H9 (cell line): ENCODE data around the gene OSBPL10. TPM values are rescaled to one million over a fixed set of nuclear protein-coding genes. Genes with fewer than 3 reads are reported as not detected.
A peak's percentile ranks its signal among the peaks of the same experiment; 100 is the strongest.

Source experiments
- DNase-seq: peaks from one replicate; pipeline ENCODE4 v3.0.0-alpha.2; 2017
- H2AFZ ChIP-seq: one replicate; pipeline ENCODE4 v1.6.1; 2013; ENCODE audit warnings: mild to moderate bottlenecking, low read length, control low read depth, moderate library complexity
- H2AK5ac ChIP-seq: 2 replicates; pipeline ENCODE4 v1.6.1; 2013; ENCODE audit warnings: low read length, control low read depth, mixed read lengths; ENCODE audit not compliant: insufficient read length
- H2BK120ac ChIP-seq: one replicate; pipeline ENCODE4 v1.6.1; 2013; ENCODE audit warnings: low read depth, mild to moderate bottlenecking, low read length, control low read depth, inconsistent platforms; ENCODE audit not compliant: poor library complexity, severe bottlenecking
- H2BK12ac ChIP-seq: 2 replicates; pipeline ENCODE4 v1.6.1; 2013; ENCODE audit warnings: low read length, control low read depth, mixed read lengths, low read depth; ENCODE audit not compliant: insufficient read length
- H2BK15ac ChIP-seq: 2 replicates; pipeline ENCODE4 v1.6.1; 2013; ENCODE audit warnings: low read depth, low read length, control low read depth
- H2BK20ac ChIP-seq: one replicate; pipeline ENCODE4 v1.6.1; 2013; ENCODE audit warnings: low read depth, mild to moderate bottlenecking, low read length, control low read depth, inconsistent platforms; ENCODE audit not compliant: poor library complexity, severe bottlenecking
- H2BK5ac ChIP-seq: 2 replicates; pipeline ENCODE4 v1.6.1; 2013; ENCODE audit warnings: low read length, control low read depth, mixed read lengths; ENCODE audit not compliant: insufficient read length
- H3K14ac ChIP-seq: 2 replicates; pipeline ENCODE4 v1.6.1; 2013; ENCODE audit warnings: low read length, control low read depth; ENCODE audit not compliant: insufficient read depth
- H3K18ac ChIP-seq: 2 replicates; pipeline ENCODE4 v1.6.1; 2013; ENCODE audit warnings: low read depth, mild to moderate bottlenecking, mixed read lengths, low read length, control low read depth; ENCODE audit not compliant: insufficient read length
- H3K23ac ChIP-seq: 2 replicates; pipeline ENCODE4 v1.6.1; 2013; ENCODE audit warnings: low read length, control low read depth, mixed read lengths, low read depth; ENCODE audit not compliant: insufficient read length
- H3K23me2 ChIP-seq: 2 replicates; pipeline ENCODE4 v1.6.1; 2013; ENCODE audit warnings: low read depth, mild to moderate bottlenecking, mixed read lengths, low read length, control low read depth; ENCODE audit not compliant: insufficient read length, poor library complexity, severe bottlenecking
- H3K27ac ChIP-seq: 2 replicates; pipeline ENCODE4 v1.5.1; 2013; ENCODE audit warnings: low read length, control low read depth, mixed read lengths, low read depth; ENCODE audit not compliant: insufficient read length
- H3K27me3 ChIP-seq: 2 replicates; pipeline ENCODE4 v1.6.1; 2013; ENCODE audit warnings: low read length, control low read depth, inconsistent platforms; ENCODE audit not compliant: insufficient read depth
- H3K4ac ChIP-seq: 2 replicates; pipeline ENCODE4 v1.6.1; 2013; ENCODE audit warnings: low read depth, mild to moderate bottlenecking, control low read depth, inconsistent platforms, low read length, moderate library complexity
- H3K4me1 ChIP-seq: 2 replicates; pipeline ENCODE4 v1.6.1; 2013; ENCODE audit warnings: low read length, control low read depth, inconsistent platforms; ENCODE audit not compliant: insufficient read depth
- H3K4me2 ChIP-seq: 2 replicates; pipeline ENCODE4 v1.6.1; 2013; ENCODE audit warnings: low read length, control low read depth, mixed read lengths; ENCODE audit not compliant: insufficient read length, insufficient read depth
- H3K56ac ChIP-seq: 2 replicates; pipeline ENCODE4 v1.6.1; 2013; ENCODE audit warnings: low read depth, mild to moderate bottlenecking, mixed read lengths, low read length, control low read depth; ENCODE audit not compliant: insufficient read length
- H3K79me1 ChIP-seq: 2 replicates; pipeline ENCODE4 v1.6.1; 2013; ENCODE audit warnings: low read depth, mild to moderate bottlenecking, moderate library complexity, low read length, control low read depth, inconsistent platforms; ENCODE audit not compliant: insufficient read depth, poor library complexity, severe bottlenecking
- H3K79me2 ChIP-seq: 2 replicates; pipeline ENCODE4 v1.6.1; 2013; ENCODE audit warnings: low read length, control low read depth, inconsistent platforms; ENCODE audit not compliant: insufficient read depth
- H3K9ac ChIP-seq: 2 replicates; pipeline ENCODE4 v1.6.1; 2013; ENCODE audit warnings: low read length, control low read depth, mixed read lengths; ENCODE audit not compliant: insufficient read length; ENCODE audit errors: extremely low read depth
- H3K9me3 ChIP-seq: one replicate; pipeline ENCODE4 v1.6.1; 2013; ENCODE audit warnings: low read depth, low read length, inconsistent platforms; ENCODE audit not compliant: control insufficient read depth
- H3T11ph ChIP-seq: one replicate; pipeline ENCODE4 v1.6.1; 2013; ENCODE audit warnings: mild to moderate bottlenecking, low read length, control low read depth, inconsistent platforms
- H4K20me1 ChIP-seq: one replicate; pipeline ENCODE4 v1.6.1; 2013; ENCODE audit not compliant: control insufficient read depth, insufficient read length, insufficient read depth
- H4K5ac ChIP-seq: 2 replicates; pipeline ENCODE4 v1.6.1; 2013; ENCODE audit warnings: low read depth, mild to moderate bottlenecking, mixed read lengths, low read length, control low read depth; ENCODE audit not compliant: insufficient read length
- H4K8ac ChIP-seq: replicated peaks from 2 replicates; pipeline ENCODE4 v1.6.1; 2013; ENCODE audit warnings: low read length, control low read depth, mixed read lengths, low read depth; ENCODE audit not compliant: insufficient read length
- H4K91ac ChIP-seq: 2 replicates; pipeline ENCODE4 v1.6.1; 2013; ENCODE audit warnings: low read depth, mild to moderate bottlenecking, moderate library complexity, mixed read lengths, low read length, control low read depth; ENCODE audit not compliant: insufficient read length
- H3K27ac Mint-ChIP-seq, 3 experiments: 2 replicates in 2 of 3; 3 replicates in 1 of 3; pipeline ENCODE4 v1.8.0; 2020 to 2021; ENCODE audit warnings: mixed read lengths in 3 of 3, mild to moderate bottlenecking in 1 of 3, moderate library complexity in 1 of 3
- H3K27me3 Mint-ChIP-seq: 2 replicates; pipeline ENCODE4 v1.8.0; 2021; ENCODE audit warnings: low read depth, mild to moderate bottlenecking, moderate library complexity, mixed read lengths
- H3K36me3 Mint-ChIP-seq, 3 experiments: 2 replicates in 2 of 3; 3 replicates in 1 of 3; pipeline ENCODE4 v1.8.0; 2020 to 2021; ENCODE audit warnings: low read depth in 3 of 3, mixed read lengths in 3 of 3; ENCODE audit not compliant: insufficient read depth in 1 of 3
- H3K4me1 Mint-ChIP-seq, 2 experiments: 2 replicates each; pipeline ENCODE4 v1.8.0; 2020; ENCODE audit warnings: mixed read lengths in 2 of 2
- H3K4me3 Mint-ChIP-seq, 2 experiments: 2 replicates in 1 of 2; 3 replicates in 1 of 2; pipeline ENCODE4 v1.8.0; 2020 to 2021; ENCODE audit warnings: mild to moderate bottlenecking in 2 of 2, mixed read lengths in 2 of 2, moderate library complexity in 1 of 2
- H3K9me3 Mint-ChIP-seq, 2 experiments: 2 replicates in 1 of 2; 3 replicates in 1 of 2; pipeline ENCODE4 v1.8.0; 2020; ENCODE audit warnings: mild to moderate bottlenecking in 2 of 2, mixed read lengths in 2 of 2, moderate library complexity in 1 of 2
- CTCF ChIP-seq: fragments of 200-600 bp; sonication (generic); conservative IDR thresholded peaks from 3 replicates; pipeline ENCODE4 v1.8.0; 2021; ENCODE audit warnings: antibody characterized with exemption, mild to moderate bottlenecking
- WGBS: extraction: QIAGEN DNeasy Blood & Tissue Kit; methylation state at CpG from one replicate; pipeline ENCODE4 v1.1.7; 2013; ENCODE audit warnings: missing lambda C conversion rate, low lambda C conversion rate, mixed read lengths; ENCODE audit not compliant: insufficient read length; ENCODE audit errors: extremely low coverage; 5-methylcytosine and 5-hydroxymethylcytosine counted together
- total RNA-seq: library from RNA; stranded (reverse); gene quantifications from 2 replicates; pipeline ENCODE4 v1.2.1, GENCODE V29; 2021

Gene OSBPL10
- total RNA-seq, 1 experiment from 2014 or later, result 42.7 TPM

GRCh38 chr3:31725976-31726375, 255.1 kb downstream of the OSBPL10 start:
- H3K36me3 Mint-ChIP-seq, result no peaks in the 10 kb centered on the region; a peak in 2 of 7 replicates
- Histone ChIP-seq H2BK5ac (no peak overlapping the region), H2AK5ac (no peak overlapping the region), H3K23me2 (no peaks in the 10 kb centered on the region), H3K4ac (no peak overlapping the region), H3K18ac (no peak overlapping the region), H3K9me3 (no peaks in the 10 kb centered on the region), H3K79me2 (no peaks in the 10 kb centered on the region), H3K27me3 (no peaks in the 10 kb centered on the region), H3K9ac (no peak overlapping the region), H2AFZ (no peak overlapping the region), H4K91ac (no peak overlapping the region), H3K79me1 (no peaks in the 10 kb centered on the region), H2BK20ac (no peak overlapping the region), H4K5ac (no peak overlapping the region), H2BK12ac (no peak overlapping the region), H2BK120ac (no peak overlapping the region), H3K27ac (no peak overlapping the region), H4K8ac (no peak overlapping the region), H3K56ac (no peak overlapping the region), H3K4me1 (peaks cover 2% of the 10 kb centered on the region; the same call in 1 of the 2 replicates), H4K20me1 (no peaks in the 10 kb centered on the region), H3K23ac (no peak overlapping the region), H3K14ac (no peak overlapping the region), H3K4me2 (no peak overlapping the region), H3T11ph (no peak overlapping the region), H2BK15ac (no peak overlapping the region)
- H3K27ac Mint-ChIP-seq, result peak overlapping the region in 1 of 3 experiments; percentile 63; a peak in 1 of 7 replicates
- H3K4me1 Mint-ChIP-seq, result peaks cover 32 to 33% of the 10 kb centered on the region in 2 experiments
- TF ChIP-seq CTCF, result no peak
- no peaks in the 10 kb centered on the region for H3K9me3 Mint-ChIP-seq
- no peaks in the 10 kb centered on the region for H3K27me3 Mint-ChIP-seq
- H3K4me3 Mint-ChIP-seq, result no peak overlapping the region
- no peak for DNase-seq
- WGBS, result no CpG with 5 or more reads among the region's 4 CpGs
